K562 (cell line): ENCODE measurements around the gene STEAP3. TPM values are rescaled to one million over a fixed set of nuclear protein-coding genes. Genes with fewer than 3 reads are reported as not detected.

ENCODE experiments used
- ARHGAP35 ChIP-seq: fragments of 450-650 bp; IDR thresholded peaks from 2 replicates; pipeline ENCODE4 v1.6.1; 2018; ENCODE audit not compliant: partially characterized antibody
- BHLHE40 ChIP-seq: IDR thresholded peaks from 2 replicates; pipeline ENCODE4 v1.6.1; 2011; ENCODE audit warnings: low read length, improper control_type of control experiment
- CREB1 ChIP-seq, 2 experiments: sonication (generic) in 1 of 2; formaldehyde crosslinking in 1 of 2; IDR thresholded peaks; 2 replicates each; pipeline versions ENCODE4 v1.6.1 to v1.8.0; 2012 to 2022; ENCODE audit warnings: inconsistent platforms in 1 of 2, mild to moderate bottlenecking in 1 of 2, missing genetic modification reagents in 1 of 2, moderate library complexity in 1 of 2
- CREBBP ChIP-seq: IDR thresholded peaks from one replicate; pipeline ENCODE4 v1.6.1; 2012; ENCODE audit warnings: low read depth, mild to moderate bottlenecking, control low read depth, inconsistent platforms, low read length
- FOS ChIP-seq: IDR thresholded peaks from 3 replicates; pipeline ENCODE4 v1.6.1; 2011; ENCODE audit not compliant: insufficient read length; ENCODE audit errors: extremely low read depth
- NCOA1 ChIP-seq: fragments of 450-650 bp; IDR thresholded peaks from 2 replicates; pipeline ENCODE4 v1.6.1; 2016; ENCODE audit warnings: low read depth
- PML ChIP-seq: IDR thresholded peaks from 2 replicates; pipeline ENCODE4 v1.6.1; 2012; ENCODE audit warnings: low read length, inconsistent platforms
- RBM22 ChIP-seq: fragments of 200-400 bp; formaldehyde crosslinking; IDR thresholded peaks from 2 replicates; pipeline ENCODE4 v1.6.1; 2018; ENCODE audit warnings: low read length, low read depth; ENCODE audit not compliant: poor library complexity, severe bottlenecking
- TCF7 ChIP-seq: sonication (generic); IDR thresholded peaks from 2 replicates; pipeline ENCODE4 v1.6.1; 2016; ENCODE audit warnings: antibody characterized with exemption, borderline replicate concordance
- ZBTB1 ChIP-seq: sonication (generic); formaldehyde crosslinking; IDR thresholded peaks from 2 replicates; pipeline ENCODE4 v1.8.1; 2023; ENCODE audit warnings: missing genetic modification reagents, low read depth, mild to moderate bottlenecking, borderline replicate concordance
- ZNF140 ChIP-seq: fragments of 250-450 bp; sonication (Bioruptor Pico); IDR thresholded peaks from 2 replicates; pipeline ENCODE4 v1.8.0; 2021; ENCODE audit warnings: moderate library complexity, mild to moderate bottlenecking, inconsistent platforms
- polyA plus RNA-seq, 8 experiments: library from polyadenylated mRNA; depleted of rRNA in 4 of 8; stranded (reverse) in 5 of 8; unstranded in 3 of 8; fragments of >200 nt; fragmentation: Nextera tagmentation in 2 of 8; fragmentation: Illumina TruSeq in 1 of 8; extraction: Ambion mirVana in 2 of 8; extraction: Trizol in 1 of 8; gene quantifications; 2 replicates each; pipeline versions ENCODE4 v1.2.1 to v1.2.3, GENCODE V29; 2011 to 2014; ENCODE audit warnings: inconsistent platforms in 1 of 8, missing spikeins in 1 of 8
- total RNA-seq, 7 experiments: library from RNA; depleted of rRNA in 6 of 7; stranded (reverse); fragments of >200 nt in 6 of 7; fragmentation: Illumina TruSeq in 2 of 7; extraction: Trizol in 2 of 7; gene quantifications; 2 replicates each; pipeline versions ENCODE4 v1.2.1 to v1.2.3, GENCODE V29; 2011 to 2021; ENCODE audit warnings: low replicate concordance in 1 of 7
- TF ChIP-seq, protein P1 (sequence below): sonication (generic); formaldehyde crosslinking; IDR thresholded peaks from 2 replicates; pipeline ENCODE4 v1.8.0; 2022; ENCODE audit warnings: mild to moderate bottlenecking, missing genetic modification reagents

The STEAP3 gene
- total and polyA plus RNA-seq, 9 of the 15 experiments (the other 6 are each of a cell fraction or from before 2014, with no cell fraction given), result 1.8 to 31.6 (median 9.0) TPM

GRCh38 chr2:119208791-119209203 lies 14.8 kb upstream of the STEAP3 start (continued):
- TF ChIP-seq, protein P1, sequence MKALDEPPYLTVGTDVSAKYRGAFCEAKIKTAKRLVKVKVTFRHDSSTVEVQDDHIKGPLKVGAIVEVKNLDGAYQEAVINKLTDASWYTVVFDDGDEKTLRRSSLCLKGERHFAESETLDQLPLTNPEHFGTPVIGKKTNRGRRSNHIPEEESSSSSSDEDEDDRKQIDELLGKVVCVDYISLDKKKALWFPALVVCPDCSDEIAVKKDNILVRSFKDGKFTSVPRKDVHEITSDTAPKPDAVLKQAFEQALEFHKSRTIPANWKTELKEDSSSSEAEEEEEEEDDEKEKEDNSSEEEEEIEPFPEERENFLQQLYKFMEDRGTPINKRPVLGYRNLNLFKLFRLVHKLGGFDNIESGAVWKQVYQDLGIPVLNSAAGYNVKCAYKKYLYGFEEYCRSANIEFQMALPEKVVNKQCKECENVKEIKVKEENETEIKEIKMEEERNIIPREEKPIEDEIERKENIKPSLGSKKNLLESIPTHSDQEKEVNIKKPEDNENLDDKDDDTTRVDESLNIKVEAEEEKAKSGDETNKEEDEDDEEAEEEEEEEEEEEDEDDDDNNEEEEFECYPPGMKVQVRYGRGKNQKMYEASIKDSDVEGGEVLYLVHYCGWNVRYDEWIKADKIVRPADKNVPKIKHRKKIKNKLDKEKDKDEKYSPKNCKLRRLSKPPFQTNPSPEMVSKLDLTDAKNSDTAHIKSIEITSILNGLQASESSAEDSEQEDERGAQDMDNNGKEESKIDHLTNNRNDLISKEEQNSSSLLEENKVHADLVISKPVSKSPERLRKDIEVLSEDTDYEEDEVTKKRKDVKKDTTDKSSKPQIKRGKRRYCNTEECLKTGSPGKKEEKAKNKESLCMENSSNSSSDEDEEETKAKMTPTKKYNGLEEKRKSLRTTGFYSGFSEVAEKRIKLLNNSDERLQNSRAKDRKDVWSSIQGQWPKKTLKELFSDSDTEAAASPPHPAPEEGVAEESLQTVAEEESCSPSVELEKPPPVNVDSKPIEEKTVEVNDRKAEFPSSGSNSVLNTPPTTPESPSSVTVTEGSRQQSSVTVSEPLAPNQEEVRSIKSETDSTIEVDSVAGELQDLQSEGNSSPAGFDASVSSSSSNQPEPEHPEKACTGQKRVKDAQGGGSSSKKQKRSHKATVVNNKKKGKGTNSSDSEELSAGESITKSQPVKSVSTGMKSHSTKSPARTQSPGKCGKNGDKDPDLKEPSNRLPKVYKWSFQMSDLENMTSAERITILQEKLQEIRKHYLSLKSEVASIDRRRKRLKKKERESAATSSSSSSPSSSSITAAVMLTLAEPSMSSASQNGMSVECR (CRISPR knock-in tag), result no peak
- TF ChIP-seq FOS (no peak), NCOA1 (no peak), CREB1 (IDR thresholded peaks at IDR 0.05) (no peak), CREB1 (CRISPR knock-in tag; IDR thresholded peaks at IDR 0.05) (no peak), PML (no peak), RBM22 (no peak), ARHGAP35 (no peak), ZBTB1 (CRISPR knock-in tag) (no peak), CREBBP (no peak), ZNF140 (CRISPR knock-in tag) (no peak), TCF7 (no peak), BHLHE40 (no peak)
